ENCODE data around the gene UBALD2. TPM values are rescaled to one million over a fixed set of nuclear protein-coding genes. Genes with fewer than 3 reads are reported as not detected.
A peak's percentile ranks its signal among the peaks of the same experiment; 100 is the strongest.

Gene UBALD2
- total and polyA plus RNA-seq, 2 of the 13 experiments (the other 11 are each of a cell fraction or from before 2014, with no cell fraction given) = 3.3 to 89.7 TPM

DNA sequence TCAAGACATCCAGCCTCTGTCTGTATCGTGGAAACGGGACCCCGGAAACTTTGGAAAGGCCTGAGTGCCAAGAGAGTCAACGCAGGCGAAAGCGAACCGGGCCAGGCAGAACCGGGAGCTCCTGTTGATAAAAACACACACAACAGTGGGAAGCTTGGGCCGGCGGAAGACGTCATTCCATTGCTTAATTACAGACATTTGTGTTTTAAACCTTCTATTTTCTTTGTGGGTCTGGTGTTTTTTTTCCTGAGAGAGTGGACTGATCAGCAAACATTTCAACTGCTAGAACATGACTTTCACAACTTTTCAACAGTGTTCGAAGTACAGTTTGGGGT, 24.0 kb upstream of the UBALD2 start:
- H2AFZ ChIP-seq (ENCODE audit: low read length) = no peak overlapping the region
- intact Hi-C loops (cut with micrococcal nuclease; ENCODE audit: unreplicated experiment) (no loop called here), in situ Hi-C loops (cut with HindIII; ENCODE audit: extremely low pct_ligation_motif_present, low pct_unique_long_range_greater_than_20kb) (no loop called here)
- peak overlapping the region; percentile 34; the same call in 1 of the 2 replicates for H3K9ac ChIP-seq (ENCODE audit: insufficient read depth, low read depth, low read length)
- WGBS (ENCODE audit: low lambda C conversion rate) = 3% methylated on average over 12 of the region's 12 CpGs
- peak overlapping the region; percentile 97 for H3K4me2 ChIP-seq (ENCODE audit: low read depth, low read length)
- POLR2A ChIA-PET = interaction anchor here (0.9 to 1.7 kb wide), 5 partner anchors 11 to 26 kb away, joined by 4 to 6 read pairs (median 5); partner anchors contain the start of gene UBALD2
- ATAC-seq (no peak; the same call in 2 of the 3 replicates), DNase-seq (ENCODE audit: low spot score) (peak; percentile 12), FAIRE-seq (peak; percentile 43)
- H3K4me3 ChIP-seq (replicated peaks in 1 of 3; ENCODE audit: insufficient read depth in 1 of 3, low read depth in 2 of 3, low read length in 3 of 3) = peak overlapping the region; percentile 35 to 70 (median 40); a peak in 5 of 6 replicates
- H4K20me1 ChIP-seq (ENCODE audit: insufficient read depth, low read length) = no peaks in the 10 kb centered on the region
- H3K79me2 ChIP-seq (ENCODE audit: insufficient read depth, low read length) = no peaks in the 10 kb centered on the region
- no peaks in the 10 kb centered on the region for H3K9me3 ChIP-seq (ENCODE audit: low read length)
- BruUV-seq (replicated peaks) = TSS peak; percentile 80
- CTCF ChIA-PET (ENCODE audit: low intra/inter-chr PET ratio, low total read pairs) = no interaction called here
- H3K27me3 ChIP-seq (ENCODE audit: control insufficient read depth in 1 of 2, insufficient read depth in 2 of 2, low read length in 2 of 2) = peaks cover 12 to 52% of the 10 kb centered on the region in 2 experiments; a peak in 4 of 5 replicates
- H3K27ac ChIP-seq (ENCODE audit: extremely low read length, insufficient read depth, low read length) = no peak overlapping the region
- no peaks in the 10 kb centered on the region for H3K36me3 ChIP-seq (replicated peaks in 1 of 2; ENCODE audit: control insufficient read depth in 1 of 2, insufficient read depth in 2 of 2, low read length in 2 of 2)
- H3K4me1 ChIP-seq (ENCODE audit: insufficient read depth, low read length) = peaks cover 53% of the 10 kb centered on the region
- peak; percentile 93; the same call in 1 of the 2 replicates for TF ChIP-seq EZH2 (conservative IDR thresholded peaks at IDR 0.05; ENCODE audit: low read depth, low read length)
- no peak for TF ChIP-seq SIX4 (CRISPR knock-in tag; IDR thresholded peaks at IDR 0.05)
- TF ChIP-seq MAFF (IDR thresholded peaks at IDR 0.05; ENCODE audit: low read depth, low read length) = no peak
- peak in 1 of 2 experiments; percentile 6; a peak in 1 of 4 replicates for TF ChIP-seq EP300 (IDR thresholded peaks at IDR 0.05; ENCODE audit: low read depth in 2 of 2, low read length in 2 of 2)
- TF ChIP-seq EP300 (CRISPR knock-in tag; IDR thresholded peaks at IDR 0.05; ENCODE audit: borderline replicate concordance) = no peak
- TF ChIP-seq, protein P1, sequence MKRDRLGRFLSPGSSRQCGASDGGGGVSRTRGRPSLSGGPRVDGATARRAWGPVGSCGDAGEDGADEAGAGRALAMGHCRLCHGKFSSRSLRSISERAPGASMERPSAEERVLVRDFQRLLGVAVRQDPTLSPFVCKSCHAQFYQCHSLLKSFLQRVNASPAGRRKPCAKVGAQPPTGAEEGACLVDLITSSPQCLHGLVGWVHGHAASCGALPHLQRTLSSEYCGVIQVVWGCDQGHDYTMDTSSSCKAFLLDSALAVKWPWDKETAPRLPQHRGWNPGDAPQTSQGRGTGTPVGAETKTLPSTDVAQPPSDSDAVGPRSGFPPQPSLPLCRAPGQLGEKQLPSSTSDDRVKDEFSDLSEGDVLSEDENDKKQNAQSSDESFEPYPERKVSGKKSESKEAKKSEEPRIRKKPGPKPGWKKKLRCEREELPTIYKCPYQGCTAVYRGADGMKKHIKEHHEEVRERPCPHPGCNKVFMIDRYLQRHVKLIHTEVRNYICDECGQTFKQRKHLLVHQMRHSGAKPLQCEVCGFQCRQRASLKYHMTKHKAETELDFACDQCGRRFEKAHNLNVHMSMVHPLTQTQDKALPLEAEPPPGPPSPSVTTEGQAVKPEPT (CRISPR knock-in tag; IDR thresholded peaks at IDR 0.05; ENCODE audit: low read depth) = no peak
- TF ChIP-seq LCORL (IDR thresholded peaks at IDR 0.05) = no peak
- peak; percentile 21; the same call in 1 of the 2 replicates for TF ChIP-seq LCORL (CRISPR knock-in tag; IDR thresholded peaks at IDR 0.05)
- 0 out of 2 replicates have a peak, but pooled peaks have one; percentile 3 for TF ChIP-seq PITX1 (CRISPR knock-in tag; IDR thresholded peaks at IDR 0.05)
- TF ChIP-seq PHF20 (CRISPR knock-in tag; IDR thresholded peaks at IDR 0.05) = 0 out of 2 replicates have a peak, but pooled peaks have one; percentile 11
- 0 out of 2 replicates have a peak, but pooled peaks have one; percentile 8 for TF ChIP-seq HIVEP1 (CRISPR knock-in tag; IDR thresholded peaks at IDR 0.05)
- peak; percentile 48; the same call in 1 of the 2 replicates for TF ChIP-seq PHF21A (CRISPR knock-in tag; IDR thresholded peaks at IDR 0.05)
- peak; percentile 30; the same call in 1 of the 2 replicates for TF ChIP-seq GATAD2A (CRISPR knock-in tag; IDR thresholded peaks at IDR 0.05)
- no peak for TF ChIP-seq FOXK2 (IDR thresholded peaks at IDR 0.05)
- TF ChIP-seq, protein P2, sequence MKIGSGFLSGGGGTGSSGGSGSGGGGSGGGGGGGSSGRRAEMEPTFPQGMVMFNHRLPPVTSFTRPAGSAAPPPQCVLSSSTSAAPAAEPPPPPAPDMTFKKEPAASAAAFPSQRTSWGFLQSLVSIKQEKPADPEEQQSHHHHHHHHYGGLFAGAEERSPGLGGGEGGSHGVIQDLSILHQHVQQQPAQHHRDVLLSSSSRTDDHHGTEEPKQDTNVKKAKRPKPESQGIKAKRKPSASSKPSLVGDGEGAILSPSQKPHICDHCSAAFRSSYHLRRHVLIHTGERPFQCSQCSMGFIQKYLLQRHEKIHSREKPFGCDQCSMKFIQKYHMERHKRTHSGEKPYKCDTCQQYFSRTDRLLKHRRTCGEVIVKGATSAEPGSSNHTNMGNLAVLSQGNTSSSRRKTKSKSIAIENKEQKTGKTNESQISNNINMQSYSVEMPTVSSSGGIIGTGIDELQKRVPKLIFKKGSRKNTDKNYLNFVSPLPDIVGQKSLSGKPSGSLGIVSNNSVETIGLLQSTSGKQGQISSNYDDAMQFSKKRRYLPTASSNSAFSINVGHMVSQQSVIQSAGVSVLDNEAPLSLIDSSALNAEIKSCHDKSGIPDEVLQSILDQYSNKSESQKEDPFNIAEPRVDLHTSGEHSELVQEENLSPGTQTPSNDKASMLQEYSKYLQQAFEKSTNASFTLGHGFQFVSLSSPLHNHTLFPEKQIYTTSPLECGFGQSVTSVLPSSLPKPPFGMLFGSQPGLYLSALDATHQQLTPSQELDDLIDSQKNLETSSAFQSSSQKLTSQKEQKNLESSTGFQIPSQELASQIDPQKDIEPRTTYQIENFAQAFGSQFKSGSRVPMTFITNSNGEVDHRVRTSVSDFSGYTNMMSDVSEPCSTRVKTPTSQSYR (CRISPR knock-in tag; IDR thresholded peaks at IDR 0.05; ENCODE audit: borderline replicate concordance) = no peak
- TF ChIP-seq ZKSCAN8 (CRISPR knock-in tag; IDR thresholded peaks at IDR 0.05; ENCODE audit: borderline replicate concordance) = no peak
- TF ChIP-seq CREM (IDR thresholded peaks at IDR 0.05) = 0 out of 2 replicates have a peak, but pooled peaks have one; percentile 16
- TF ChIP-seq CREM (CRISPR knock-in tag; IDR thresholded peaks at IDR 0.05) = no peak
- TF ChIP-seq, protein P3, sequence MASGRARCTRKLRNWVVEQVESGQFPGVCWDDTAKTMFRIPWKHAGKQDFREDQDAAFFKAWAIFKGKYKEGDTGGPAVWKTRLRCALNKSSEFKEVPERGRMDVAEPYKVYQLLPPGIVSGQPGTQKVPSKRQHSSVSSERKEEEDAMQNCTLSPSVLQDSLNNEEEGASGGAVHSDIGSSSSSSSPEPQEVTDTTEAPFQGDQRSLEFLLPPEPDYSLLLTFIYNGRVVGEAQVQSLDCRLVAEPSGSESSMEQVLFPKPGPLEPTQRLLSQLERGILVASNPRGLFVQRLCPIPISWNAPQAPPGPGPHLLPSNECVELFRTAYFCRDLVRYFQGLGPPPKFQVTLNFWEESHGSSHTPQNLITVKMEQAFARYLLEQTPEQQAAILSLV (CRISPR knock-in tag; IDR thresholded peaks at IDR 0.05; ENCODE audit: borderline replicate concordance) = 0 out of 2 replicates have a peak, but pooled peaks have one; percentile 25

All from HepG2 (cell line).